GM19468 (cell line): Measurements from ENCODE around the gene SLC22A23.
A peak's percentile ranks its signal among the peaks of the same experiment; 100 is the strongest.
"Not testable (repeated sequence)": the region's sequence is repeated elsewhere in the genome, so short reads cannot be mapped to it uniquely, and the experiment has no call there.

ENCODE experiments used
- ATAC-seq: cut with Tn5 transposase; IDR thresholded peaks from one replicate; pipeline ENCODE4 v1.9.1; 2021; ENCODE audit warnings: mild to moderate bottlenecking, moderate library complexity, moderate number of reproducible peaks; ENCODE audit not compliant: unreplicated experiment; ENCODE audit errors: extremely low read depth

Gene SLC22A23

GRCh38 chr6:3261921-3262320 lies 194.9 kb downstream of the SLC22A23 start:
- no peak for ATAC-seq

DNA sequence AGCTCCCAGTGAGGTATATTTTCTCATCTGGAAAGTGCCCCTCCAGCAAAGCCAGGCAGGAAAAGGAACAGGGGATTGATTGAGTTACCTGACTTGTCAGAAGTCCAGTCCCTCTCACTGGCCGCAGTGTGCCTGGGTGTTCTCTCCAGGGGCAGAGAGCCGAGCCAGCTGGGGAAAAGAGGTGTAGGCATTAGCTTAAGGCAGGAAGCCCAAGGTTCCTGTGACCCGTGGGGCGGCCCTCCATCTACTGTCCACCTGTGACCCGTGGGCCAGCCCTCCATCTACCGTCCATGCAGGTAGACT lies 195.4 kb downstream of the SLC22A23 start:
- ATAC-seq: no peak

DNA sequence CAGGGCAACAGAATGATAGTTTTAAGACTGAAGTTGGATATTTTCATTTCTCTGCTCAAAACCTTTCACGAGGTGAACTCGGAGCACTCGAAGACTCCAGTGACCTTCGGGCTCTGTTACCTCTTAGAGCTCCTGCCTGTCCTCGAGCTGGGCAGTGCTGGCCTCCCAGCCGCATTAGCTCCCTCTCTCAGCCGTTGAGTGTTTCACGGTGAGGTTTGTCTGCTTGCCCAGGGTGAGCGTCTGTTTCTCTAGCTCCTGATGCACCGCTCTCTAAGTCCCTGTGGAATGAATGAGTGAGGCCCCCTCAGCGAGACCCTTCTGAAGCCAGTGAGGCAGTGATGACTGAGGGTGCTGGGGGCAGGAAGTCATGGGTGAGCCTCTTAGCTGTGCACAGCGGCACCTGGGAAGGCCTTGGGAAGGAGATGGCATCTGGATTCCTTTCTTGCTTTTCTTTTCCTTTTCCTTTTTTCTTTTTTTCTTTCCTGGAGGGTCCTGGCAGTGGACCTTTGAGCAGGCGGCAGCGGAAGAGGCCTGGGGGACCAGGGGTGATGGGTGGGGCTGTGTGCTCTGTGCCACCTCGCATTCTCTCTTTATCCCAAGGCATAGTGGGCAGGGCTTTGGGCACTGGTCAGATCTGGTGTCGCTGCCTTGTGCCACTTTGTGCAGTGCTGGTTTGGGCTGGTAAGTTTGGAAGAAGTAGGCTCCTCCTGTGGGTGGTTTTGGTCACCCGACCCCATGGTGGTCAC lies 195.9 kb downstream of the SLC22A23 start:
- ATAC-seq: no peak

- no peak for ATAC-seq
Observed at GRCh38 chr6:3260296-3260695, 196.6 kb downstream of the SLC22A23 start.

DNA sequence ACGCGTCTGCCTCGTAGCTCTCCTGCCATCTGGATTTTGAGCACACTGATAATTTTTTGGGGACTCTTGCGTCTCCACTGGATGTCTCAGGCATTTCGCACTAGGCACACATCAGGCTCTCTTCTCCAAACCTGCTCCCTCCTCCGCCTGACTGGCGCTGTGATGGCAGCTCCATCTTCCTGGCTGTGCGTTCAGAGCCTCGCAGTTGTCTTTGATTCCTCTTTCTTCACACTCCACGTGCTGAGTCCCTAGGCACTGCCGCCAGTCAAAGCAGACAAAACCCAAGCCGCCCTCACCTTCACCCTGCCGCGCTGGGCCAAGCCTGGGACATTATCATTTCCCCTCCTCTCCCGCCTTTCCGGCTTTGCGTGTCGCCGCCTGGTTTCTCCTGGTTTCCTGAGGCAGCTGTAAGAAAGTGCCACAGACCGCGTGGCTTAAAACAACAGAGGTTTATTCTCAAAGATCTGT lies 197.3 kb downstream of the SLC22A23 start:
- no peak for ATAC-seq

GRCh38 chr6:3258720-3259490 lies 197.9 kb downstream of the SLC22A23 start, which contains the start of gene PSMG4:
Gene PSMG4, plus strand, starts transcription at chr6:3258947. Its CDS starts 76 bp downstream, at chr6:3259023.
- peak; percentile 48 for ATAC-seq

GRCh38 chr6:3258201-3258600 lies 198.6 kb downstream of the SLC22A23 start:
- no peak for ATAC-seq

DNA sequence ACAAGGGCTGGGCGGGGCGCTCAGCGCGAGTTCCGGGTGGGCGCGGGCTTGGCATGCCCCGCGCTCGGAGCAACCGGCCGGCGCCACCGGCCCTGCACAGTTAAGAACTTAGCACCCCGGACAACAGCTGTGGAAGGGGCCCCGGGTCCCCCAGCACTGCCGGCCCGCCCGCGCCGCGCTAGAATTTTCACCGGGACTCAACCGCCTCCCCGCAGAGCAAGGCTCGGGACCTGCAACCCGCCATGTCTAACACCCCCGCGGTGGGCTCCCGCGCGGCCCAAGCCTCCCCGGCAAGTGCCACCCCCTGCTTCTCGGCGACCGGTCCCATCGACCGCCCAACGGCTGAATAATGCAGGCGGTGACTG lies 203.3 kb downstream of the SLC22A23 start:
- ATAC-seq: no peak

DNA sequence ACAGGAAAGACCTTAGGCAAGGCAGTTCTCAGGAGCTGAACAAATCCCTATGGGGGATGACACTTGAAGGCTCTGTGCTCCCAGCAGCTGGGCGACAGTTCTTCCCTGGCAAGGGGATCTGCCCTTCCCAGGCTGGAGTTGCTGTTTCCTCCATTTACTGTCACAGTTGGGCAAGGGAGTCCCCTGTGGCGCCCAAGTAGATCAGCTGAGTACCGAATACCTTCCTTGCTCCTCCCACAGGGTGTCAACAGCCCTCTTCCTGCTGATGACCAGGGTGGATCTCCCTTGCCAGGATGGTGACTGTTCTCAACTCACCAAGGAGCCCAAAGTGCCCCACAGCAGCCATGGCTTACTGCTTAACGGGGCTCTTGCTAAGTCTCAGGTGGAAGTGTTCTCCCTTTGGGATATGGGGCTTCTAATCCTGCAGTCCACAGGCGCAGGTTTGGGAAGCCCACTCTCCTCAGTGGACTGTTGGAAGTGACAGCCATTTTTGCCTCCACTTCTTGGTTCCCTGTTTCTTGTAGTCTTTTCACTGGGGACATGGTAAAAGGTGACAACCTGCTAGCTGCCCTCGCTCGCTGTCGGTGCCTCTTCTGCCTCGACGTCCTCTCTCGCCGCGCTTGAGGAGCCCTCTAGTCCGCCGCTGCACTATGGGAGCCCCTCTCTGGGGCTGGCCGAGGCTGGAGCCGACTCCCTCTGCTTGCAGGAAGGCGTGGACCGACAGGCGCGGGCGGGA lies 203.8 kb downstream of the SLC22A23 start:
- no peak for ATAC-seq

DNA sequence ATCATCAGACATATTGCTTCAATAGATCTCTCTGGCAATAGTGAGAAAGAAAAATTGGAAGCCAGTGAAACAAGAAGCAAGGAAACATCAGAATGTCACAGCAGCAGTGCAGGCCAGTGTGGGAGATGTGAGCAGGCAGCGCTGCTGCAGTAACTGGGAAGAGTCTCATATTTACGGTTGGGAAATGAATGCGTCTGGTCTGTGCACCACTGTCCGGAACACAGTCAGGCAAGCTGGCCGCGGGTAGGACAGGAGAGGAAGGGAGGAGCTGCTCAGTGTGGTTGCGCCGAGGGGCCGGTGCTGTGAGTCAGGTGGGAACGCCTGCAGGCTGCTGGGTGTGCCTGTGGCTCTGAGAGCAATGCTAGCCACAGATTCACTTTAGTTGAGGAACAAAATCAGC lies 204.5 kb downstream of the SLC22A23 start:
- no peak for ATAC-seq

DNA sequence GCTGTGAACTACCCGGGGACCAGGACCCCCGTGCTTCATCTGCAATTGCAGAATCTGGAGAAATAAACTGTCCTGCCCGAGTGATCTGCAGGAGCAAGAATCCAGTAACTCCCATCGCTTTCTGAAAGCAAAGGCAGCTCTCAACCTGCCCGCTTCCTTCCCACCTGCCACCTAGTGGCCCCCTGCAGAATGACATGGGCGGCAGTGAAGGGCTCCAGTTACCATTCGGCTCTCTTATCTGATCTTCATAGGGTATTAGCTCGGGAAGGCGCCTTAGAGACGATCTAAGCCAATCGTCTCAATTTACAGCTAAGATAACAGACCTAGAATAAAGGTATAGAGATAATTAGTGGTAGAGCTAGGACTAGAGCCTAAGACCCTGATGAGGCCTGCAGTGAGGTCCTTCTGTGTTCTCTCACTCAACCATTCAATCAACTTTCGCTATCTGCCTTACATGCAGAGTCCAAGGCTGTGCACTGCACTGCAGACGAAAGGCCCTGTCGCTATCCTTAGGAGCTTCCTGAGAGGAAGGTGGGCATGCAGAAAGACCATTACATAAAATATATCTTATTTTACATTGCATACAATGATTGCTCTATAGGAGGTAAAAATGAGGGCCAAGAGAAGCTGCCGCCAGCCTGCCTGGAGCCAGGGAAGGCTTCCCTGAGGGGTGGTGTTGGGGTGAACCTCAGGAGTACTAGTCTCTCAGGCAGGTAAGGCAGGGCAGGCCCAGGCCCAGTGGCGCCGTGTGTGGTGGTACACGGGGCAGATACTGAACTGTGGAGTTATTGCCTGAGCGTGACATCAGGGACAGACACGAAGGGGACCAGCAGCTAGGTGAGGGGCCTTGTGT lies 205.2 kb downstream of the SLC22A23 start:
- ATAC-seq: no peak

DNA sequence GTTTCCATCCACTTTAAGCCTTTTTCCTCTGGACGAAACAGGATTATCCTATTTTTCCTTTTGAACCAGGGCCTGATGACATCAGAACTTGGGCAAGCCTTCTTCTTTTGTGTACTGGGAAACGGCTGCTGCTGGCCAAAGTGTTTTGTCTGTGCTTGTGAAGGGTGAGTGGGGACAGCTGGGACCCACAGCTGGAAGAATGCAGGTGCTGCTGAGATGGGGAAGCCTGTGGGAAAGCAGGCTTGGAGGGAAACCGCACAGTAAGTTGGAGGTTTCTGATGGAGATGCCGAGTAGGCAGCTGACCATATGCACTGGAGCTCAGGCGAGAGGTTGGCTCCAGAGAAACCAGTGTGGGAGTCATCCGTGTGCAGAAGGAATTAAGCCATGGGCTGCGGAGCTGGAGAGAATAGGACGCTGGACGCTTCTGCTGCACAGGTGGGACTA lies 206.6 kb downstream of the SLC22A23 start:
- no peak for ATAC-seq

- no peak for ATAC-seq
Observed at GRCh38 chr6:3249821-3250220, 207.0 kb downstream of the SLC22A23 start.

DNA sequence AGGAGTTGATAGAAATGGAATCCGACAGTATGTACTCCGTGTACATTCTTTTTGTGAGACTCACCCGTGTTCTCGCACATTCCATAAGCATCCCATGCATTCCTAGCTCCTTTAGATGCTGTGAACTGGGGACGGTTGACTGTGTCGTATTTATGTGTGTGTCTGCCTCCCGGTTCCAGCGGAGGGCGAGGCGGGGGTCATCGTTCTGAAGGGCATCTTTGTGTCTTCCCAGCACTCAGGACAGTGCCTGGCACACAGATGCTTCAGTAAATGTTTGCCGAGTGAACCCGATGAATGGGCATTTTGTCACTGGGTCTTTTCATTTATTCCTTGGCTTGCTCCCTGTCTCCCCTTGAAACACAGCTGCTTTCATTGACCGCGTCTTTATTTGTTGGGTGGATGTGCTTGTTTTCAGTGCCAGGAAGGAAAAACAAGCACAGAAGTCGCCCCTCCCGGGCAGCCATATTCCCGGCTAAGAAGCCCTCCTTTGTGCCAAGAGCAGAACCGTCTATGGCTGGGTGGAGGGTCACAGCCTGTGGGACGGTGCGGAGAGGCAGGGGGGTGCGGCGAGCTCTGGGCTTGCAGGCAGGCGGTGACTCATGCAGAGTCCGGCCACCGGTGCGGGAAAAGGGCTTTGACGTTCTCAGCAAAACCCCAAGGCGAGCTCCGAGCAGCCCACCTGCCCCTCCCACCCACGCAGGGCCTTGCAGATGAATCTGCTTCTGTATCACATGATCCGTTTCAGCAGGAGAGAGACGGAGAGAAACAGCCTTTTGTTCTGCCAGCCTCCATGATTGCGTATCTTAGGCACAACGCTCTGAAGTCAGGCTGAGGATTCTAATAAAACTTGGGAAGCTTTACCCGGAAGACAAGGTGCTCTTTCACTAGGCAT lies 209.3 kb downstream of the SLC22A23 start:
- ATAC-seq: no peak

DNA sequence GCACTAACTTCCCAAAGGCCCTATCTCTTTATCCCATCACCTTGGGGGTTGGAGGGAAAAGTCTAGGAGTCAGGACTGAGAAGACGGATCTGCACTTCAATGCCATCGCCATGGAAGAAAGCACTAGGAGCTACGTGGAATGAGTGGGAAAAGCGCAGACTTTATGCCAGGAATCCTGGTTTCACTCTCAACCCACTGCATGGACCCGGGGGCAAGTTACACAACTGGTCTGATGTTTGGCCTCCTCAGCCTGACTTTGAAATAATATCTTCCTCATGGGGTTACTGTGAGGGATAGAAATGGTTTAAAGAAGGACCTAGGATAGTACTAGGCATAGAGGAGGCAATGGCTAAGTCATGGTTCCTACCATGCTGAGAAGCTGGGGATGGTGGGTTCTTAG lies 211.6 kb downstream of the SLC22A23 start:
- ATAC-seq: no peak

DNA sequence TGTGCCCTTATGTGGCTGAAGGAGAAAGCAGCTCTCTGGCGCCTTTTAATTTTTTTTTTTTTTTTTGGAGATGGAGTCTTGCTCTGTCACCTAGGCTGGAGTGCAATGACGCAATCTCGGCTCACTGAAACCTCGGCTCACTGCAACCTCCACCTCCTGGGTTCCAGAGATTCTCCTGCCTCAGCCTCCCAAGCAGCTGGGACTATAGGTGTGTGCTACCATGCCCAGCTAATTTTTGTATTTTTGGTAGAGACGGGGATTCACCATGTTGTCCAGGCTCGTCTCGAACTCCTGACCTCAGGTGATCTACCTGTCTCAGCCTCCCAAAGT lies 212.1 kb downstream of the SLC22A23 start:
- ATAC-seq: not testable (repeated sequence)

- no peak for ATAC-seq
Observed at GRCh38 chr6:3244003-3244831, 212.6 kb downstream of the SLC22A23 start.

- ATAC-seq: no peak
Observed at GRCh38 chr6:3242768-3243167, 214.1 kb downstream of the SLC22A23 start.
